GM20000 (cell line): ENCODE results near the gene PTPRM.

Source experiments
- DNase-seq: peaks from one replicate; pipeline ENCODE4 v3.0.0; 2012; ENCODE audit warnings: low spot score
- TF ChIP-seq, protein P1 (sequence below): IDR thresholded peaks from 2 replicates; pipeline ENCODE4 v1.5.1; 2012; ENCODE audit warnings: mild to moderate bottlenecking, control low read depth; ENCODE audit errors: extremely low read depth, missing control alignments

PTPRM gene

DNA sequence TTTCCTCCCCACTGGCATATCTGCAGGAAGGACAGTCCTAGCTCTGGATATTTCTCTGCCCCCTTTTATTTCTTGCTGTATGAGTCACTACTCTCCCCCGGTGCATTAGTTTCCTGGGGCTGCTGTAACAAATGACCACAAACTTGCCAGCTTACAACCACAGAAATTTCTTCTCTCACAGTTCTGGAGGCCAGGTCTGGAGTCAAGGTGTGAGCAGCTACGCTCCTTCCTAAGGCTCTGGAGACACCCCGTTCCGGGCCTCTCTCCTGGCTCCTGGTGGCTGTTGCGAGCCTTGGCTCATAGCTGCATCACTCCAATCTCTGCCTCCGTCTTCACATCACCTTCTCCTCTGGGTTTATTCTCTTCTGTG lies 34.1 kb downstream of the PTPRM start:
- no peak for DNase-seq
- TF ChIP-seq, protein P1, sequence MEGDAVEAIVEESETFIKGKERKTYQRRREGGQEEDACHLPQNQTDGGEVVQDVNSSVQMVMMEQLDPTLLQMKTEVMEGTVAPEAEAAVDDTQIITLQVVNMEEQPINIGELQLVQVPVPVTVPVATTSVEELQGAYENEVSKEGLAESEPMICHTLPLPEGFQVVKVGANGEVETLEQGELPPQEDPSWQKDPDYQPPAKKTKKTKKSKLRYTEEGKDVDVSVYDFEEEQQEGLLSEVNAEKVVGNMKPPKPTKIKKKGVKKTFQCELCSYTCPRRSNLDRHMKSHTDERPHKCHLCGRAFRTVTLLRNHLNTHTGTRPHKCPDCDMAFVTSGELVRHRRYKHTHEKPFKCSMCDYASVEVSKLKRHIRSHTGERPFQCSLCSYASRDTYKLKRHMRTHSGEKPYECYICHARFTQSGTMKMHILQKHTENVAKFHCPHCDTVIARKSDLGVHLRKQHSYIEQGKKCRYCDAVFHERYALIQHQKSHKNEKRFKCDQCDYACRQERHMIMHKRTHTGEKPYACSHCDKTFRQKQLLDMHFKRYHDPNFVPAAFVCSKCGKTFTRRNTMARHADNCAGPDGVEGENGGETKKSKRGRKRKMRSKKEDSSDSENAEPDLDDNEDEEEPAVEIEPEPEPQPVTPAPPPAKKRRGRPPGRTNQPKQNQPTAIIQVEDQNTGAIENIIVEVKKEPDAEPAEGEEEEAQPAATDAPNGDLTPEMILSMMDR, result no peak

DNA sequence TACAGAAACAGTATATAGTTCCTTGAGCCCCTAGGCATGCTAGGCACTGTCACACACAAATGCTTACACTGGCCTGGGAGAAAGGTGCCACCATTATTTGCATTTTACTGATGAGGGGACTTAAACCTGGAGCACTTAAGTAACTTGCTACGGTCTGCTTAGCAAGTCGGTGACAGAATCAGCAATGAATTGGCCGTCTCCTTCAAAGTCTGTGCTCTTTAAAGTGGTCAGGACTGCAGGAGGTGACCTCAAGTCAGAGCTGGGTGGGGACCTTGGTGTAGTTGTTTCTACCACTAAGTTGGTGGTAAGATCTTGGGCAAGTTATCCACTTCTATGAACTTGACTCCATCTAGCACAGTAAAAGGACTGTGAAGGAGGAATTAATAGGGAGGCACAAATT lies 34.8 kb downstream of the PTPRM start:
- DNase-seq, result no peak
- TF ChIP-seq, protein P1, result no peak

DNA sequence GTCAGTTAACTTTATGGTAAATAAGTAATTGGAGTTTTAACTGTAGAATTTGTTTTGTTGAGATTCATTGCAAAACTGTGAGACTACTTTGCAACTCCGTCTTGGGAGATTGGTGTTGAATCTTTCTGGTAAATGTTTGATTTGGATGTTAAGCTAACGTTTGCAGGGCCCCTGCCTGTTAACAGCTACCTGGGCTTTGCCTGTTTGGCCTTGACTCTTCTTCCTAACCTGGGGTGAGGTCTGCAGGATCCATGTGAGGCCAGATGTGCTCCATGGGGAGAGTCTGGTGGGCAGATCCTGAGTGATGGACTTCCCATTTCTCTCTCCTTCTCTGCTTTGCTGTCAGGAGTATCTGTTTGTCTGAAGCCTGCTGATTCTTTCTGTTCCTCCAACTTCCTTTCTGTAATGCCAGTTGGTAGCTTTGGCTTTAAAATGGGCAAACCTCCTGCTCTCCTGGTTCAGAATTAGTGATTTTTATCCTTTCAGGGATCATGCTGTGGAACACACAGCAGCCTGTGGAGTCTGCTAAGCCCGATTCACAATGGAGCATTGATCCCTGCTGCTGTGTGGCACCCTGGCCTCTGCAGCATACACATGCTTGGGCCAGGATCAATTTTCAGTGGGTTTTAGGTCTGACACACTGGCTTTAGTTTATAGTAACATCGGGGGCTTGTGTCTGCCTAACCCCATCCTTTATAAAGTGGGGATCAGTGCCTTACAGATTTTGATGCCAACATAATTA lies 36.3 kb downstream of the PTPRM start:
- no peak for DNase-seq
- TF ChIP-seq, protein P1, result no peak

DNA sequence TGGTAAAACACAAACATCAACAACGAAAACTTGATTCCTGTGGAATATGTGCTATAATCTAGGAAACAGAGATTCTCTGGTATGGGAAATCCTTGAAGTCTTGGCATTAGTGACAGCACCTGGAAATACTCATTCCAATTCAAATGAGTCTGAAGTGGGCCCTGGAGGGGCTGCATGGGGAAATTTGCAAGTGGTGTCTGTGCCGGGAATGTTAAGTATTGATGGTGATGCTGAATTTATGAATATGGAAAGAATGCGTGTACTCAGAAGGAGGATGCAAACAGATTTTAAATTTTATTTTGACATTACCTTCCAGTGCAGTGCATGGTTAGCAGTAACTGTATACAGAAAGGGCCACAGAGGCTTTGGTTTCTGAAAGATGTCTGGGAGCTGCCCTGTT lies 37.2 kb downstream of the PTPRM start:
- DNase-seq, result no peak
- TF ChIP-seq, protein P1, result no peak

DNA sequence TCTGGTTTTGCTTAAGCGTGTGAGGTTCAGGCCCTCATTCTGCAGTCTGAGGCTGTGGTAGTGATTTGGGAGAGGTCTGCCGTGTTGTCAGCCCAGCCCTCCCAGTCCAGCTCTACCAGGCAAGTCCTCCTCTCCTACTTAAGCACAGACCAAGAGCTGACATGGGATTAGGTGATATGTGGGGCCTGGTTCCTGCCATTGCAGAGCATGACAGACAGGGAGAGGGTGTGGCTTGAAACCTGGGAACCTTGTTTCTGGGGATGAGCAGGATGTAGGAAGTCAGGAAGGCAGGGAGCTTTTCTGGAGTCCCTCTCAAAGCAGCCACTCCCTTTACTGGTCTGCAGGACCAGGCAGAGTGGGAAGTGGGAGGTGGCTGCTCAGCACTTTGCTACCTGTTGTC lies 38.6 kb downstream of the PTPRM start:
- TF ChIP-seq, protein P1, result no peak
- no peak for DNase-seq

DNA sequence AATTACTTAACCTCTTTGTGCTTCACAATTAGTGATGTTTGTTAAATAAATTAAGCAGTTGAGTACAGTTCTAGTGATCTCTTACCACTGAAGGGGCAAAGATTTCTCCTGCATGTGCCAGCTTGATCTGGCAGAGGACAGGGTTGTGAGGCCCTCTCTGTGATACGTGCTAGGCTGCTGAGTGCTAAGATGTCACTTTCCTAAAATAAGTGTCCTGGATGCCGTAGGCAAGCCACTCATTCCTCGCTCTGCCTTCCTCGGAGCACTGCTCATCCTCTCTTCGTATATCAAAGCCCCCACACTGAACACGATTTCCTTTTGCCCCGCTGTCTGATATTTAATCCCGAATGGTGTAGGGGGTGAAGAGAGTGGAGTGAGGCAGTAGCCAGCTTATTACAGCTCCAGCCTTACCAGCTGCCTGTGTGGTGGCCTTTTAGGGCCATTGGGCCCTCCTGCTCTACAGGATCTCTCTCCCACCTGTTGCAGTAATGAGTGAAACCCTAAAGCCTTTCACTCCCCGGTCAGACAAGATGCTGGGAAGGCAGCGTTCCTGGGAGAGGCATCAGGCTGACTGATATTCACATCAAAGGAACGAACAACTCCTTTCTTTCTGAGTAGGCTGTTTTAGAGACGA lies 40.5 kb downstream of the PTPRM start:
- TF ChIP-seq, protein P1, result no peak

DNA sequence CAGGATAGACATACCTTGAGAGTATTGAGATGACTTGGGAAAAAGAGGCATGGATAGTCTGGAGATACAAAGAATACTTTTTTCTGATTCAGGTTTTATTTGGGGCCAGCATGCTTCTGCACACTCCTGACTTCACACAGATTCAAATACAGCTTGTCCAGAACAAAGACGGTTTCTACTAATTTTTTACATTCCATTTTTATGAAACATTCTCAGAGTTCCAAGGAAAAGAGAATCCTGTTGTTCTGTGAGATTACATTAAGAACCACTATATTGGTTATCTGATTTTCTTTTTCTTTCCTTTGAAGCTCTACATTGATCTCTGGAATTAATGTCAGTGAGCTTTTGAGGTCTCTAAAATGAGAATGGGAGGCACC lies 41.0 kb downstream of the PTPRM start:
- TF ChIP-seq, protein P1, result no peak
- no peak for DNase-seq

More for the DNA sequence above, 40.5 kb downstream of the PTPRM start:
- no peak for DNase-seq
